Camera-type eye (tissue), 1 donor: ENCODE data around the gene CNMD. TPM values are rescaled to one million over a fixed set of nuclear protein-coding genes. Genes with fewer than 3 reads are reported as not detected.

Experiments used
- total RNA-seq: library from RNA; depleted of rRNA; stranded (reverse); fragments of >200 nt; gene quantifications from one replicate; pipeline ENCODE4 v1.2.3, GENCODE V29; 2014

The CNMD gene
- total RNA-seq: 6.5 TPM

DNA sequence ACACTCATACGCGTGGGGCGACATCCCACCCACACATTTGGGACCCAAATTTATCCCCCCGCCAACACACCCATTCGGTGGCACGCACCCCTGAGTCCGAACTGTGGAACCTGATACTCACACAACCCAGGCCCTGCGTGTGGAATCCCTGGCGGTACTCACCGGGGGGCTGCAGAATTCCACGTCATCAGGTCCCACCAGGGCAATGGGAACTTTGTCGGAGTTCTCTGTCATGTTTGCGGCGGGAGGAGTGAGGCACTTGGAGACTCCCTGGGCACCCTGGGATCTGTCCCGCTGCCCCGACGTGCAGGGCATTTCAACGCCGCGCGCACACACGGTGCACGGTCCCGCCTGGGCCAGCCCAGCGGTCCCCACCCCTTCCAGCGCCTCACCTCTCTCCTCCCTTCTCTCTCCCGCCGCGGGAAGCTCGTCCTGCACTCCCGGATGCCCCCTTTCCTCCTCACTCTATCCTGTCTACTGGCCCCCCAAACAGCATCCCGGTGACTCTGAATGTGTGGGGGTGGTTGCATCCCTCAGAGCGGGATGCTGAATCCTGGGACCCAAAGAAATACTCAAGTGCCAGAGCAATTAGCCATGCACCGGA, at the start of gene CNMD:
Gene CNMD, minus strand, starts transcription at position 353 of the 604 bp plus-strand sequence. Its CDS starts 119 bp downstream, at position 234.

Other genes with a start within 250 kb of the CNMD start
- 9.0 TPM for gene HNRNPA1L2, start 97.4 kb downstream of the CNMD start, total RNA-seq
- 82.7 TPM for gene SUGT1, start 87.0 kb downstream of the CNMD start, total RNA-seq
- 14.4 TPM for gene PCDH8, start 108.8 kb upstream of the CNMD start, total RNA-seq